Esophagus mucosa (tissue), 1 donor: Measurements from ENCODE around the gene PLA2R1. TPM values are rescaled to one million over a fixed set of nuclear protein-coding genes. Genes with fewer than 3 reads are reported as not detected.
A peak's percentile ranks its signal among the peaks of the same experiment; 100 is the strongest.

Source experiments
- ATAC-seq: fragments of 200-7000 bp; cut with Tn5 transposase; one replicate; pipeline ENCODE4 v1.9.1; 2020
- total RNA-seq: library from RNA; stranded (reverse); gene quantifications from one replicate; pipeline ENCODE4 v1.2.4, GENCODE V29; 2023
- donor health status: DM: yes; HTN: yes; CAD: no.

The PLA2R1 gene
- total RNA-seq, 1 donor from 2014 or later: 6.2 TPM

GRCh38 chr2:159926695-159927094 is 135.7 kb downstream of the PLA2R1 start:
- ATAC-seq: no peak

- ATAC-seq: no peak
These were observed 136.4 kb downstream of the PLA2R1 start for GRCh38 chr2:159925975-159926374.

DNA sequence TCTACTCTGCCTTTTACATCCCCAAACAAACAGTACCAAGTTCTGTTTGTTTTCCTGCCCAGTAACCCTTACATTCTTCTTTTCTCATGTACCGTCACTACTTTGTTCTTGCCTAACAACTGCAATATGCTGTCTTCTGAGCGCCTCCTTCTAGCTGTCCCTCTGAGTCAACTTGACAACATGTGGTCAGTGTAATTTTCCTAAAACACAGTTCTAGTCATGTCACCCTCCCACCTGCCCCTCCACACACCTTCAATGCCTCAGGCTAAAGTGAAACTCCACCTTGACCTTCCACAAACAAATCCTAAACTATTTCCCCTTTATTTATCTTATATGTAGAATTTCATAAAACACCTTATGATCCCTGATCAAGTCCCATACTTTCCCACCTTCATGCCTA is 139.9 kb downstream of the PLA2R1 start:
- no peak for ATAC-seq

DNA sequence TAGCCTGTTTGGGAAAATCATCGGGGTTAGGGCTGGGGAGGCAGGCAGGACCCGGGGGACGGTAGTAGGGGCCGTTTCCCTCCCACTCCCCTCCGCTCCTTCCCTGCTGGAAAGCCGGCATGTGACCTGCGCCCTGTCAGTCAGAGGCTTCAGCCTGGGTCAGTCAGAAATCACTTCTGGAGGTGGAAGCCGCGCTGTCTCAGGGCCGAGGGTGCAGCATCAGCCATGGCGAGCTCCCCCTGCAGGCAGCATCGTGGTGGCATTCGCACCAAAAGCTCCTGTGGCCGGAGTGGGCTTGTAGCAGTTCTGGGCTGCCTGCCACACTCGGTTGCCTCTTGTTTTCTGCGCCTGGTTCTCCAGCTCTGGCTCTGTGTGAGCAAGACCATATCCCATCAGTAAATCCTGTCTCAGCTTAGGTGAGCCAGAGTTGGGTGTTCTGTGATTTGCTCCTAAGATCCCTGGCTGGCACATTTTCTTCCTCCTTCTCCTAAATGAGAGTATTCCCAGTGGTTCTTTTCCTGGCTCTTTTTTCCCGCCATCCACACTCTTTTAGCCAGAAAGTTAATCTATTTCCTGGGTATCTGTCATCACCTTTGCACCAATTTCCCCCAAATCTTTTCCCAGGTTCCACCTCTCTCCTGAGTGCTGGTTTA is 140.5 kb downstream of the PLA2R1 start:
- ATAC-seq: peak; percentile 86

GRCh38 chr2:159916511-159916910 is 145.9 kb downstream of the PLA2R1 start:
- ATAC-seq: no peak

DNA sequence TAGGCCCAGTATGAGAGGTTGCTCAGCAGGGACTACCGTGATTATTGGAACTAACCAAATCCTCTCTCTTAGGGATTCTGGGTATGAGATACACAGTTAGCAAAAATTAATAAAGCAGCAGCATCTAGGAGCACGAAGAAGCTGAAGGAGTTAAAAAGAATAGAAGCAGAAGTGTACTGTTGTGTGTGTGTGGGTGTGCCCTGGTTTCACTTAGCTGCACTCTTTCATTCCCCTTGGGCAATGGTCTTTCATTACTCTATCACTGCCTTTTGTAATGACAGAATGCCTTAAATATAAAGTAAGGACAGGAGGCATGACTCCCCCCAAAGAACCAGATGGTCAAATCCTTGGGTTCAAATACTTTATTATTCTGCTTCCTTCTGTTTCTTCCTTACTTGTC is 148.5 kb downstream of the PLA2R1 start:
- ATAC-seq: no peak

DNA sequence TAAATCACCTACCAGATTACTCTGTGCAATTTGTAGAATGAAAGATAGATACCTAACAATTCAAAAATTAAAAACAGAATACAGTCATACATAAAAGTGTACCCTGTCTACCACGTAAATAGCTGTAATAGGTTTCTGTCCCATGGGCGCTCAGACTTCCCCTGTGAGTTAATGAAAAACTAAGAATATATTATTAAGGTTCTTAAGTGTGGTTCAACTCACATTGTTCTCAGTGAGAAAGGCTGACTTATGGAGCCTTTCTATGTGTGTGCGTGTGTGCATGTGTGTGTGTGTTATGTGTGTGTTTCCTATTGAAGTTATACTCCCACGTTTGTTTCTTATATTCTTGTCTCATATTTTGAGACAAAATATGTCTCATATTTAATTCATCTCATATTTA is 149.8 kb downstream of the PLA2R1 start:
- ATAC-seq: no peak

- ATAC-seq: no peak
These were observed 151.5 kb downstream of the PLA2R1 start for GRCh38 chr2:159910951-159911350.

DNA sequence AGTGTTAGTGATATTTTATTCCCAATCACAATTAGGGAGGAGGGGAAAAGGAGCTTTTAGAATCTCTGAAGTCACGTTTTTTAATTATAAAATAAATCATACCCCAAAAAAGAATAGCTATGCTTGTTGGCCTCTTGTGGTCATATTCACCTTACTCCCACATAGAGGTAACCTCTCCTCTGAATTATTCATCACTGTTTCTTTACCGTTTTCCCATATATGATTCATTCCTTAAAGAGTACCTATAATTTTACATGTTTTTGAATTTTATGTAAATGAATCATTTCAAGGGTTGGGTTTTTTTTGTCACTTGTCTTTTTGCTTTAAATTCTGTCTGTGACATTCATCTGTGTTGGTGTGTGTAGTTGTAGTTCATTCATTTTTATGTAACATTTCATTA is 153.8 kb downstream of the PLA2R1 start:
- no peak for ATAC-seq

DNA sequence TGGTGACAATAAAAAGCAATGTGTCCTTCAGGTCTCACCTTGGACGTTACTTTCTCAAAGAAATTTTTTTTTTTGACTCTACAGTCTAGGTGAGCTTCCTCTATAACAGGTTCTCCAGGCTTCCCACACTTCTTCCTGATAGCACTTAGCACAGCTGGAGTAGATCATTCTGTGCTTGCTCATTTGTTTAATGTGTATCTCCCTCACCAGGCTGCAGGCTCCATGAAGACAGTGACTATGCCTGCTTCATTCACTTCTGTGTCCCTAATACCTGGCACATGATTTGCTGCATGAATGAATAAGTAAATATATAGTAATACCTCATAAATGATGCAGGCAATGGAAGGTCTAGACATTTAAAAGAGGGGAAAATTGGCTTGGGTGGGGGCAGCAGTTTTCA is 154.5 kb downstream of the PLA2R1 start:
- ATAC-seq: peak; percentile 22

DNA sequence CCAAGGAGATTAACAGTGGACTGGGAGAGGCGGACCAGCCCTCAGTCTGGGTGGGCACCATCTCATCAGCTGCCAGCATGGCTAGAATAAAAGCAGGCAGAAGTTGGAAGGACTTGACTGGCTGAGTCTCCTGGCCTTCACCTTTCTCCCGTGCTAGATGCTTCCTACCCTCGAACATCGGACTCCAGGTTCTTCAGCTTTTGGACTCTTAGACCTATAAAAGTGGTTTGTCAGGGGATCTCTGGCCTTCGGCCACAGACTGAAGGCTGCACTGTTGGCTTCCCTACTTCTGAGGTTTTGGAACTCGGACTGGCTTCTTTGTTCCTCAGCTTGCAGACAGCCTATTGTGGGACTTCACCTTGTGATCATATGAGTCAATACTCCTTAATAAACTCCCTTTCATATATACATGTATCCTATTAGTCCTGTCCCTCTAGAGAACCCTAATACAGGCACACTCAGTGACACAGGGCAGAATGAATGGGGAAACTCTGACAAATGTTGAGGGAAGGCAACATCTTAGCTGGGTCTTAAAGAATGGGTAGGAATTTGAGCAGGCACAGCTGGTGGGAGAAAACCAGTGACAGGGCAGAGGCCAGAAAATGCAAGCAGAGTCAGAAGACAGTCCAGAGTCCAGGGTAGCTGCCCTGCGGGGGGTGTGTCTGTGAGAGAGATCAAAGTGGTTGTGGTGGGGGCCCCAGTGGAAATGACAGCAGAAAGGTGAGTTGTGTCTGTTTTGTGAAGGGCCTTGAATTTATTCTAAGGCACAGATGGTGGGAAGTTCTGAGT is 156.3 kb downstream of the PLA2R1 start:
- ATAC-seq: no peak

DNA sequence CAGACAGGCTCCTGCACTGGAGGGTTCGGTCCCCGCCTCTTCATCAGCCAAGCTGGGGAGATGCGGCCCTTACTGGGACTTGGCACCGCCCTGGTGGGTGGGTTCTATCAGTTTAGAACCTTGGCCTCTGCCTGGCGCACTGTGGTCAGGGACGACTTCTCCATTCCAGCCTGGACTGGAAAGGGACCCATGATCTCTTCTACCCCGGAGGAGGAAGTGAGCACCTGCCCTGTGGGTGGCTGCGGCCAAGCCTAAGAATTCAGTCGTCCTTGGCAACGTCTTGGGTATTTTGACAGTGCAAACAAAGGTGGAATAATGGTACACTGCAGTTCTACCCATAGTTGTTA is 157.5 kb downstream of the PLA2R1 start:
- ATAC-seq: peak; percentile 59

- ATAC-seq: peak; percentile 94
These were observed 158.1 kb downstream of the PLA2R1 start, which contains the start of gene LY75 for GRCh38 chr2:159904127-159904958. TSS of gene LY75 (minus strand) at chr2:159904756.

DNA sequence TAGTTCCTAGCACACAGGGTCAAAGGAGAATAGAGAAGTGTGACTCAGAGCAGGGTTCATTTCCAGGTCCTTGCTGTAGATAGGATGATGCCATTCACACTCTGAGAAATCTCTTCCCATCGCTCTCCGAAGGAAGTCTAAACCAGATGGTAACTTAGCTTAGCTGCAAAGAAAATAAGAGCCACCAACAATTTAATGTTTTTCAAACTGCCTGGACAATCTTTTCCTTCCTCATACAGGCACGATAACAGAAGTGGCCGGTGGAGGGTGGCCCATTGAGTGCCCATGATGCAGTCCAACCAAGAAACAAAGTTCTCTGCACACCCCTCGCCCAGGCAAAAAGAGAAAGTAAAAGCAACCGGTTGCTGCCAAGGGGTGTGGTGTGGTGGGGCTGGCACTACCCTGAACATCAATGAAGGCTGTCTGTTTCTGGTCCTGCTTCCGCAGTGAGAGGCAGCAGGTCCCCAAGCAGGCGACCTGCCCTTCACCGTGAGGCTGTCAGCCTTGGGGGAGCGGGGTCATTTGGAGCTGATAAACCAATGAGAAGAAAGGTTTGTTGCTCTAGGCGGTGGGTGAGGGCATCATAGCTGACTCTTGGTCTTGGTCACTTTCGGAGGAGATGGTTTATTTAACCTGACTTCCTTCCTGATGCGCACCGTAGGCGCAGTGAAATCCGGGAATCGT is 158.8 kb downstream of the PLA2R1 start:
- peak; percentile 47 for ATAC-seq

GRCh38 chr2:159902722-159903121 is 159.7 kb downstream of the PLA2R1 start:
- no peak for ATAC-seq

DNA sequence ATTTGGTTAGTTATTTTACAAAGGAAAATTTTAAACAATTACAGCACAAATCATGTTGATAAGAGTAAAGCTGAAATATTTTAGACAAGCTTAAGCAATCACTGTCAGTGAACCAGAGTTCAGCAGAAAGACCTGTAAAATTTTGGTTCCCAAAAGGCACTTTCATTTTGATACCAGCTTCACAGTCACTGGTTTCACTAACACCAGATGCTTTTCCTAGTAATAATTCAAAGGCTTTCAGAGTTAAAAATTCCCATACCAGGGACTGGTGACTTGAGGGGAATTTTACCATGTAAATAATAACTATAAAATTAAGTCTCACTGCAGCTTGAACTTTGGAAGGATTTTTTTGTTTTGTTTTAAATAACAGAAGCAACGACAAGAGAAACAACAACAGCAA is 162.1 kb downstream of the PLA2R1 start:
- no peak for ATAC-seq

DNA sequence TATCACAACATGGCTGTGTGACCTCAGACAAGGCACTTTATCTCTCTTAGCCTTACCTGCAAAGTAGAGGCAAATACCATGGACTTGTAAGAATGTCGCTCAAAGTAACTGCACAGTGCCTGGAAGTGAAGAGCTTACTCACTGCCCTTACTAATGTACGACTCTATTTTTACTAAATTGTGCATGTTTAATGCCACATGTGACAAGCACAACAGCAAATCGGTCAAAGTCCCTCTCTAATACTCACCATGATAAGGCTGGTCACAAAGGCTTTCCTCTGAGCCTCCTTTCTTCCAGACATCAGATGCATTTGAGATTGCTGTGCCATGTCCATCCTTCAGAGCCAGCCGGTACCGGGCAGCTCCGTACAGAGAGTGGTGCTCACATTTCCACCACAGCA is 164.0 kb downstream of the PLA2R1 start:
- ATAC-seq: no peak

GRCh38 chr2:159897720-159898119 is 164.7 kb downstream of the PLA2R1 start:
- no peak for ATAC-seq

- ATAC-seq: no peak
These were observed 165.3 kb downstream of the PLA2R1 start for GRCh38 chr2:159897081-159897480.

DNA sequence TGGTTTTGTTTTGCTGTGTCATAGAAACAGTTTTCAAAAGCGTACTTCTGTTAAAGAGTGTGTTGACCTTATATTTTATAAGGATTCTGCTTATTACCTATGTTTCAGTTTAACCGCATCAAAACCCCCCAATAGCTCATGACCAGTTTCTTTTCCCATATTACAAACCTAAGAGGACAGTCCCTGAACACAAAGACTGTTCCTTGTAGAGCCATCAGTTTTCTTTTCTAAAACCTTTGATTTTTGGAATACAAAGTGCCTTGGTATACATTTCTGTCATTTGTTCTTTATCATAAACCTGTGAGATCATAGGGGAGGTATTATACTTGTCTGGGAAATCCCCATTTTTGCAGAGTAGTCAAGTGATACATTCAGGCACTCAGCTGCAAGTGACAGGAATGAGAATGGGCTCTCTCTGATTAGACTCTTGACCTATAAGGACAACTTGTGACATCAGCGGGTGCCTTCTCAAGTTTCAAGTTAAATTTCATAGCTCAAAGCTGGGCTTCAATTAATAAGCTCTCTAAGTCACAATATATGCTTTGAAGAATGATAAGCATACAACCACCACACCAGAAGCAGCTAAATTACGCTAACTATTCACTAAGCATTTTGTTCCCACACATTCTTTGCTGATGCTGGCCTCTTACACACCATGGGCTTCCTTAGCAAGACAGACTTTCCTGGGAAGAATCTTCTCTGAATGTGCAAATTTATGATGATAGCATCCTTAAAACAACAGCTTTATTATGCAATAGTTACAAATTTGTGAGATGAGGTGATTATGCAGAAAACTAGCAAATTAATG is 167.0 kb downstream of the PLA2R1 start:
- ATAC-seq: no peak

GRCh38 chr2:159894145-159894838 is 168.1 kb downstream of the PLA2R1 start:
- no peak for ATAC-seq
